HG02610 (cell line): ENCODE data around the gene AP1B1.
"Not testable (repeated sequence)": the region's sequence is repeated elsewhere in the genome, so short reads cannot be mapped to it uniquely, and the experiment has no call there.

Source experiments
- ATAC-seq: cut with Tn5 transposase; IDR thresholded peaks from one replicate; pipeline ENCODE4 v1.9.1; 2021; ENCODE audit warnings: mild to moderate bottlenecking, moderate library complexity; ENCODE audit not compliant: unreplicated experiment

AP1B1 gene

GRCh38 chr22:29388759-29389090 lies 355 bp upstream of the AP1B1 start:
- ATAC-seq: no peak

- no peak for ATAC-seq
Measured at GRCh38 chr22:29386708-29387107, 1.7 kb downstream of the AP1B1 start.

- ATAC-seq: peak; percentile 30
Measured at GRCh38 chr22:29385748-29386147, 2.6 kb downstream of the AP1B1 start.

GRCh38 chr22:29385151-29385704 lies 3.1 kb downstream of the AP1B1 start:
- no peak for ATAC-seq

GRCh38 chr22:29383740-29384139 lies 4.6 kb downstream of the AP1B1 start:
- no peak for ATAC-seq

GRCh38 chr22:29382580-29383302 lies 5.6 kb downstream of the AP1B1 start:
- no peak for ATAC-seq

GRCh38 chr22:29380856-29381255 lies 7.5 kb downstream of the AP1B1 start:
- no peak for ATAC-seq

GRCh38 chr22:29380032-29380781 lies 8.2 kb downstream of the AP1B1 start:
- ATAC-seq: no peak

GRCh38 chr22:29379258-29379657 lies 9.1 kb downstream of the AP1B1 start:
- ATAC-seq: no peak

- ATAC-seq: no peak
Measured at GRCh38 chr22:29377979-29378378, 10.4 kb downstream of the AP1B1 start.

GRCh38 chr22:29376705-29377104 lies 11.7 kb downstream of the AP1B1 start:
- ATAC-seq: not testable (repeated sequence)

- ATAC-seq: no peak
Measured at GRCh38 chr22:29375398-29376076, 12.8 kb downstream of the AP1B1 start.

- ATAC-seq: not testable (repeated sequence)
Measured at GRCh38 chr22:29374806-29375205, 13.6 kb downstream of the AP1B1 start.

- ATAC-seq: no peak
Measured at GRCh38 chr22:29374401-29374800, 14.0 kb downstream of the AP1B1 start.

GRCh38 chr22:29370537-29370936 lies 17.8 kb downstream of the AP1B1 start:
- no peak for ATAC-seq

GRCh38 chr22:29369460-29369859 lies 18.9 kb downstream of the AP1B1 start:
- ATAC-seq: no peak

- no peak for ATAC-seq
Measured at GRCh38 chr22:29359469-29359868, 28.9 kb downstream of the AP1B1 start.

GRCh38 chr22:29357193-29357890 lies 31.0 kb downstream of the AP1B1 start:
- ATAC-seq: not testable (repeated sequence)

GRCh38 chr22:29353860-29354259 lies 34.5 kb downstream of the AP1B1 start:
- ATAC-seq: no peak

- ATAC-seq: no peak
Measured at GRCh38 chr22:29353286-29353685, 35.1 kb downstream of the AP1B1 start.

GRCh38 chr22:29352778-29353177 lies 35.6 kb downstream of the AP1B1 start:
- ATAC-seq: no peak
